GM03348 (cell line): Measurements from ENCODE around the gene DPH1.

Experiments used
- DNase-seq: peaks from one replicate; pipeline ENCODE4 v3.0.0; 2012; ENCODE audit warnings: low spot score

The DPH1 gene

DNA sequence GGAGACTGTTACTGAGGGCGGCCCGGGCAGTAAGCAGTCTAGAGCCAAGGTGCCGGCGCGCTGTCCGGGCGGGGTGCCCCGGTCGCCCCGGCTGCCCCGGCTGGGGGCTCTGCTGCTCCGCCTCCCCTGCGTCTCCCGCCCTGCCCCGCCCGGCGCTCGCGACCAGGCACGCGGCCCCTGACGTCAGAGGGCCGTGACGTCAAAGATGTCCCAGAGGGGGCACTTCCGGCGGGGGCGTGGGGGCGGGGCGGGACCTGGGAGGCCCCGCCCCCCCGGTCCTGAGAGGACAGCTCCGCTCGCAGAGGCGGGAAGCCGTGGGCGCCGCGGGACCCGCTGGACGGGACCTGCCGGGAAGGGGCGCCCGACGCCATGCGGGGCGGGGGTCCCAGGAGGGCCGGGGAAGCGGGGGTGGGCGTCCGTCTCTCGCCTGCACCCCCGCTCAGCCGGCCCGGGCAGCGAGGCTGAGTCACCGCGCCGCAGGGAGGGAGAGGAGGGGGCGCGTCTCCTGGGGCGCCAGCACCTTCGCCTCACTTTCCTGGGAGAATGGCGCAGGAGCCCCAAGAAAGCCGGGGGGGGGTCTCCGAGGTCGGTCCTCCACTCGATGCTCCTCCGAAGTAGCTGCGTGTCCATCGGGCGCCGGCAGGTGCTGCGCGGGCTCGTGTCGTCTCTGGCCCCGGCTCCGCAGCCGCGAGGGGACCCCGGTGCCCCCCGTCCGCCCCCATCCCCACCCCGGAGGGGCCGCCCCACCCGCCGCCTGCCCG is 20.5 kb downstream of the DPH1 start:
- peak; percentile 84 for DNase-seq

DNA sequence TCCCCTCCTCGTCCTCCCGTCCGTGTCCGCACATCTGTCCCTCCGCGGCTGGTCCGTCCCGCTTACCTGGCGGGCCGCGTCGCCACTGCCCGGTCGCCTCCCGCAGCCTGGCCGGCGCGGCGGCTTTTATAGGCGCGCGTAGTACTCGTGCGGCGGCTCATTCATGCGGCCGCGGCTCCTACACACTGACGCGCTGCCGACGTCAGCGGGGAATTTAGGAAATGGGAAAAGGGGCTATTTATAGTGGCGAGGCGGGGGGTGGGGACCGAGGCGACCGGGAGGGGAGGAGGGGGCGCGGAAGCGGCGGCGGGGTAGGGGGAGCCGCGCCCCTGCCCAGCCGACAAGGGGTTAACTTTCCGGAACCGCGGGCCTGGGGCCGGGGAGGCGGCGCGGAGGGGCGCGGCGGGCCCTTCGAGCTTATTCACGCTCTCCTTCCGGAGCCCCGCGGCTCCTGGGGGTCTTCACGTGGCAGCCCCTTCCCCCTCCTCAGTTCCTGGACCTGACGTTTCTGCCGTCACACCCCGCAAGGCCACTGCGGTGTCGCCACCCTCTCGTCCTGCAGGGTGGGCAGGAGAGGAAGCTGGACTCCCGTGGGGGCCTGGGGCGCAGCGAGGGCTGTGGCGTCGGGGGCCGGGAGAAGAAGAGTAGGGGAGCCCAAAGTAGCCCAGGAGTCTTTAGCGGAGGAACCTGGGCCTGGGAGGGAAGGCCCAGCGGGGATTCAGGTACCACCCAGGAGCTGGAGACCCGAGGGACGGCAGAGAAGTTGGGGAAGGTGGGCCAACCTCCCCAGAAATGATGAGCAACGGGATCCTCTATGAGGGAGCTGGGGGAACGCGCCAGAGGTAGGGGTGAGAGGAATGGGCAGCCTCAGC is 21.3 kb downstream of the DPH1 start:
- no peak for DNase-seq

DNA sequence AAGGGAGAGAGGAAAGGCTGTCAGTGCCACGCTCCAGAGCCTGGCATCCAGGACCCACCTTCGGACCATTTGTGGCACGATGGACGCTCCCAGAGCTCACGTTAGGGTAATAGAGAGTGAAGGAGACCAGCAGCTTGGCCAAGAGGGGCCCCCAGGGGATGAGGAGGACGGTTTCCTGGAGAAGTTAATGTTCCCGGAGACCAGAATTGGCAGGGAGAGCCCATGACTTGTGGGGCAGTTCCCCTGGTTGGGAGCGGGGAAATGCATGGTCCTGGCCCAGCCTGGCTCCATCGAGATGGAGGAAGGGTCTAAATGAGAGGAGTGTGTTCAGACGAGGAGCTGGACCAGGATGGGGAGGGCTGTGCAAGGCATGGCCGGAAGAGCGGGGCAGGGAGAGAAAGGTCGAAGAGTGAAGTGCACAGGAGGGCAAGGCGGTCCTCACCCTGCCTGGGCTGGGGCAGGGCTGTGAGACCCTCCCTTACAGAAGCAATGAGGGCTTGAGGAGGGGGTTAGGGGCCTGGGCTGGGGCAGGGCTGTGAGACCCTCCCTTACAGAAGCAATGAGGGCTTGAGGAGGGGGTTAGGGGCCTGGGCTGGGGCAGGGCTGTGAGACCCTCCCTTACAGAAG is 22.1 kb downstream of the DPH1 start:
- no peak for DNase-seq

DNA sequence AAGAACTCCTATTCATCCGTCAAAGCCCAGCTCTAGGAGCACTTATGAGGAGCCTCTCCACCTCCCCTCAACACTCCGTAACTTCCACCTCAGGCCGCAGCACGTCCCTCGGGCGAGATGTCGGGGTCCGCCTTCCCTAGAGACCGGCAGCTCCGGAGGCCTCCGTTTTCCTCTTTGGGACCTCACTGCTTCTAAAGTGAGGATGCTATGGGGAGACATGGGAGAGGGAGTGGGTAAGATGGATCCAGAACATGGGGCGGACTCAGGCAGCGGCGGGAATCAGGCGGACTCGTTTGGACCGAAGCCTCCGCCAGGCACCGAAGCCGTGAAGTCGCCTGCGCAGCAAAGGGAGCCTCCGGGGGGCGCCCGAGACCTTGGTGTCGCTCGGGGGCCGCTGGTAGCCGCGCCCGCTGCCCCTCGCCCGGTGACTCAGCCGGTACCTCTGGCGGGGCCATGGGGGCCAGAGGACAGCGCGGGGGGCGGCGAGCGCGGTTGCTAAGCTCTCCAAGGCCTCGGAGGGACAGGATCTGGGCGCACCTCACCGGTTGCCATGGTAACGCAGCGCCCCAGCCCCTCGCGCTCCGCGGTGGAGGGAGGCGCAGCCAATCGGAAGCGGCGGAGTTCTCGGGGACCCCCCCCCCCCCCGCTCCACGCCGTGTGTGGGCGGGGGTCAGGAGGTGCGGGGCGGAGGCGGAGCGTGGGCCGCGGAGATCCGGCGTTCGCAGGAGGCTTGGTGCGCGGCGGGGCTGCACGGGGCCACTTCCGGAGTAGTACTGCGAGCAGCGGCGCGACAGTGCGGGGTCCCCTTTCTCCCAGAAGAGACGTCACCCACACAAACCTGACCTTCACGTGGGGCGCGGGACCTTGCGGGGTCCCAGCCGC is 23.7 kb downstream of the DPH1 start:
- DNase-seq, result peak; percentile 80

DNA sequence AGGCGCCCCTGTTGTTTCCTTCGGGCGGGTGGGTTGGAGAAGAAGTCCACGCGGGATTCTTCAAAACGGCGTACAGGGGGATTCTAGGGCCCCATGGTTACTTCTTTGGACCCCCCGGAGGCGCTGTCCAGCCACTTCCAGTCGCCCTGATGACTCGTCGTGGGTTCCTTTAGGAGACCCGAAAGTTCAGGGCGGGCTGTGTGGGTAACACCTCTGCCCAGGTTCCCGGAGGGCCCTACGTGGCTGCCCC is 24.2 kb downstream of the DPH1 start:
- DNase-seq, result no peak

DNA sequence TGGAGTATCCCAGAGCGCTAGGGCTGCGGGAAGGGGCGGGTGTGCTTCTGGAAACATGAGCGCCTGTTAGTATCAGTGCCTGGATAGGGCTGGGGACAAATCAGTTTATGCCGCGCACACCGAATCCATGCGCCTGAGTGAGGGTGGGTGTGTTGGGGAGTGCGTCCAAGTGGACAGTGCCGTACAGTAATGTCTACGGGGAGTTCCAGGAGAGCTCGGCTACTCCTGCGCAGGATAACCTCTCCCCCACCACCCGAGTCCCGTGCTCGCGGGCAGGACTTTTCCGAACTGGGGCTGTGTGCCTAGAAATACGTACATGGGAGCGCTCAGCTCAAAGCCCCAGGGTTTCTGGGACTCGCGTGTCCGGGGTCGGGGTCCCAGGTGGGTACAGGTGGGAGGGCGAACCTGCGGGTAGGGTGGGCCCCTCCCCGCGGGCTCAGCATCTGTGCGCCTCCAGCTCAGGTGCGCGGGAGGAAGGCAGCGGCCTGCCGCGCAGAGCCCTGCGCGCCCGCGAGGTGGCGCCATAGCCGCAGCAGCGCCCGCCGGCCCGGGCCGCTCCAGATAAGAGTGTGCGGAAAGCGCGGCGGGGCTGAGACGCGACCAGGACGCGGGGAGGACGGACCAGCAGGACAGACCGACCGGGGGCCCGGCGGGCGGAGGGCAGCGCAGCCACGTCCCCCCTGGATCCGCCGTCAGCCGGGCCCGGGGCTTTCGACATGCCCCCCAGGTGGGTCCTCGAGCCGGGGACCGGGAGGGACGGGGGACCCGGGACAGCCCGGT is 24.7 kb downstream of the DPH1 start, which contains the start of gene HIC1:
HIC1 (plus strand) TSS at position 592 of the 780 bp plus-strand sequence. CDS start 1,588 bp downstream, outside the sequence.
- peak; percentile 87 for DNase-seq

DNA sequence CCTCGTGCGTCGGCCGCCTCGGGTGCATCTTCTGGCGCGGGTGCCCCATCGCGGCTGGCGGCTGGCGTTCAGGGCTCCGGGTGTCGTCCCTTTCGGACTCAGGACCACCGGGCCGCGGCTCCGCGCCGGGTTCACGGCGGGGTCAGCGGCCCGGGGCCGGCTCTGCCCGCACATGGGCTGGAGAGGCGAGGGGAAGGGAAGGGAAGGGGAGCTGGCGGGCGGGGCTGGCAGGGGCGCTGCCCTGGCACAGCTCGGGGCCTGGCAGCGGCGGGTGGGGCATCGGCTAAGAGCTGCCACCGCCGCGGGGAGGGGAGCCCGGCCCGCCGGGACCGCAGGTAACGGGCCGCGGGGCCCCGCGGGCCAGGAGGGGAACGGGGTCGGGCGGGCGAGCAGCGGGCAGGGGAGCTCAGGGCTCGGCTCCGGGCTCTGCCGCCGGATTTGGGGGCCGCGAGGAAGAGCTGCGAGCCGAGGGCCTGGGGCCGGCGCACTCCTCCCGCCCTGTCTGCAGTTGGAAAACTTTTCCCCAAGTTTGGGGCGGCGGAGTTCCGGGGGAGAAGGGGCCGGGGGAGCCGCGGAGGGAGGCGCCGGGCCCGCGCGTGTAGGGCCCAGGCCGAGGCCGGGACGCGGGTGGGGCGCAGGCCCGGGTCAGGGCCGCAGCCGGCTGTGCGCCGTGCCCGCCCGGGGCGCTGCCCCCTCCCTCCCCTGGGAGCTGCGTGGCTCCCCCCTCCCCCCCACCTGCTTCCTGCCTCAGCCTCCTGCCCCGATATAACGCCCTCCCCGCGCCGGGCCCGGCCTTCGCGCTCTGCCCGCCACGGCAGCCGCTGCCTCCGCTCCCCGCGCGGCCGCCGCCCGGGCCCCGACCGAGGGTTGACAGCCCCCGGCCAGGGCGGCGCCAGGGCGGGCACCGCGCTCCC is 25.6 kb downstream of the DPH1 start:
- peak; percentile 83 for DNase-seq

DNA sequence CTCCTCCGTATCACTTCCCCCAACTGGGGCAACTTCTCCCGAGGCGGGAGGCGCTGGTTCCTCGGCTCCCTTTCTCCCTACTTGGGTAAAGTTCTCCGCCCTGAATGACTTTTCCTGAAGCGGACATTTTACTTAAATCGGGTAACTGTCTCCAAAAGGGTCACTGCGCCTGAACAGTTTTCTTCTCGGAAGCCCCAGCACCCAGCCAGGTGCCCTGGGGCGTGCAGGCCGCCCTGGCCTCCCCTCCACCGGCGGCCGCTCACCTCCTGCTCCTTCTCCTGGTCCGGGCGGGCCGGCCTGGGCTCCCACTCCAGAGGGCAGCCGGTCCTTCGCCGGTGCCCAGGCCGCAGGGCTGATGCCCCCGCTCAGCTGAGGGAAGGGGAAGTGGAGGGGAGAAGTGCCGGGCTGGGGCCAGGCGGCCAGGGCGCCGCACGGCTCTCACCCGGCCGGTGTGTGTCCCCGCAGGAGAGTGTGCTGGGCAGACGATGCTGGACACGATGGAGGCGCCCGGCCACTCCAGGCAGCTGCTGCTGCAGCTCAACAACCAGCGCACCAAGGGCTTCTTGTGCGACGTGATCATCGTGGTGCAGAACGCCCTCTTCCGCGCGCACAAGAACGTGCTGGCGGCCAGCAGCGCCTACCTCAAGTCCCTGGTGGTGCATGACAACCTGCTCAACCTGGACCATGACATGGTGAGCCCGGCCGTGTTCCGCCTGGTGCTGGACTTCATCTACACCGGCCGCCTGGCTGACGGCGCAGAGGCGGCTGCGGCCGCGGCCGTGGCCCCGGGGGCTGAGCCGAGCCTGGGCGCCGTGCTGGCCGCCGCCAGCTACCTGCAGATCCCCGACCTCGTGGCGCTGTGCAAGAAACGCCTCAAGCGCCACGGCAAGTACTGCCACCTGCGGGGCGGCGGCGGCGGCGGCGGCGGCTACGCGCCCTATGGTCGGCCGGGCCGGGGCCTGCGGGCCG is 26.5 kb downstream of the DPH1 start:
- DNase-seq, result peak; percentile 48

DNA sequence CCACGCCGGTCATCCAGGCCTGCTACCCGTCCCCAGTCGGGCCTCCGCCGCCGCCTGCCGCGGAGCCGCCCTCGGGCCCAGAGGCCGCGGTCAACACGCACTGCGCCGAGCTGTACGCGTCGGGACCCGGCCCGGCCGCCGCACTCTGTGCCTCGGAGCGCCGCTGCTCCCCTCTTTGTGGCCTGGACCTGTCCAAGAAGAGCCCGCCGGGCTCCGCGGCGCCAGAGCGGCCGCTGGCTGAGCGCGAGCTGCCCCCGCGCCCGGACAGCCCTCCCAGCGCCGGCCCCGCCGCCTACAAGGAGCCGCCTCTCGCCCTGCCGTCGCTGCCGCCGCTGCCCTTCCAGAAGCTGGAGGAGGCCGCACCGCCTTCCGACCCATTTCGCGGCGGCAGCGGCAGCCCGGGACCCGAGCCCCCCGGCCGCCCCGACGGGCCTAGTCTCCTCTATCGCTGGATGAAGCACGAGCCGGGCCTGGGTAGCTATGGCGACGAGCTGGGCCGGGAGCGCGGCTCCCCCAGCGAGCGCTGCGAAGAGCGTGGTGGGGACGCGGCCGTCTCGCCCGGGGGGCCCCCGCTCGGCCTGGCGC is 27.3 kb downstream of the DPH1 start:
- DNase-seq, result no peak

DNA sequence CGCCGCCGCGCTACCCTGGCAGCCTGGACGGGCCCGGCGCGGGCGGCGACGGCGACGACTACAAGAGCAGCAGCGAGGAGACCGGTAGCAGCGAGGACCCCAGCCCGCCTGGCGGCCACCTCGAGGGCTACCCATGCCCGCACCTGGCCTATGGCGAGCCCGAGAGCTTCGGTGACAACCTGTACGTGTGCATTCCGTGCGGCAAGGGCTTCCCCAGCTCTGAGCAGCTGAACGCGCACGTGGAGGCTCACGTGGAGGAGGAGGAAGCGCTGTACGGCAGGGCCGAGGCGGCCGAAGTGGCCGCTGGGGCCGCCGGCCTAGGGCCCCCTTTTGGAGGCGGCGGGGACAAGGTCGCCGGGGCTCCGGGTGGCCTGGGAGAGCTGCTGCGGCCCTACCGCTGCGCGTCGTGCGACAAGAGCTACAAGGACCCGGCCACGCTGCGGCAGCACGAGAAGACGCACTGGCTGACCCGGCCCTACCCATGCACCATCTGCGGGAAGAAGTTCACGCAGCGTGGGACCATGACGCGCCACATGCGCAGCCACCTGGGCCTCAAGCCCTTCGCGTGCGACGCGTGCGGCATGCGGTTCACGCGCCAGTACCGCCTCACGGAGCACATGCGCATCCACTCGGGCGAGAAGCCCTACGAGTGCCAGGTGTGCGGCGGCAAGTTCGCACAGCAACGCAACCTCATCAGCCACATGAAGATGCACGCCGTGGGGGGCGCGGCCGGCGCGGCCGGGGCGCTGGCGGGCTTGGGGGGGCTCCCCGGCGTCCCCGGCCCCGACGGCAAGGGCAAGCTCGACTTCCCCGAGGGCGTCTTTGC is 28.0 kb downstream of the DPH1 start:
- DNase-seq, result no peak

DNA sequence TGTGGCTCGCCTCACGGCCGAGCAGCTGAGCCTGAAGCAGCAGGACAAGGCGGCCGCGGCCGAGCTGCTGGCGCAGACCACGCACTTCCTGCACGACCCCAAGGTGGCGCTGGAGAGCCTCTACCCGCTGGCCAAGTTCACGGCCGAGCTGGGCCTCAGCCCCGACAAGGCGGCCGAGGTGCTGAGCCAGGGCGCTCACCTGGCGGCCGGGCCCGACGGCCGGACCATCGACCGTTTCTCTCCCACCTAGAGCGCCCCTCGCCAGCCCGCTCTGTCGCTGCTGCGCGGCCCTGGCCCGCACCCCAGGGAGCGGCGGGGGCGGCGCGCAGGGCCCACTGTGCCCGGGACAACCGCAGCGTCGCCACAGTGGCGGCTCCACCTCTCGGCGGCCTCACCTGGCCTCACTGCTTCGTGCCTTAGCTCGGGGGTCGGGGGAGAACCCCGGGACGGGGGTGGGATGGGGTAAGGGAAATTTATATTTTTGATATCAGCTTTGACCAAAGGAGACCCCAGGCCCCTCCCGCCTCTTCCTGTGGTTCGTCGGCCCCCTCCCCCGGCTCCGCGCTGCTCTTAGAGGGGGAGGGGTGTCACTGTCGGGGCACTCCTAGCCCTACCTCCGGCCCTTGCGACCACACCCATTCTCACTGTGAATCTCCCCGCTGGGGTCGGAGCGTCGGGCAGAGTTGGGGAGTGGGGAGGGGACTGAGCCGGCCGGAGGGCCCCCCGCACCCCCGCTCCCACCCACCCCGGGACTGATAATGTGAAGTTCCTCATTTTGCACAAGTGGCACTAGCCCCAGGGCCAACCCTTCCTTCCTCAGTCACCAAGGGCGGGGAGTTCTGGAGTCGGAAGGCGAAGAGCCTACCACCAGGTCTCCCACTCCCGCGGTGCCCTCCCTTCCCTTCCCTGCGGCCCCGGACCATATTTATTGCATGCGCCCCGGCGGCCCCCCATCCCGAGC is 28.9 kb downstream of the DPH1 start:
- DNase-seq, result no peak

DNA sequence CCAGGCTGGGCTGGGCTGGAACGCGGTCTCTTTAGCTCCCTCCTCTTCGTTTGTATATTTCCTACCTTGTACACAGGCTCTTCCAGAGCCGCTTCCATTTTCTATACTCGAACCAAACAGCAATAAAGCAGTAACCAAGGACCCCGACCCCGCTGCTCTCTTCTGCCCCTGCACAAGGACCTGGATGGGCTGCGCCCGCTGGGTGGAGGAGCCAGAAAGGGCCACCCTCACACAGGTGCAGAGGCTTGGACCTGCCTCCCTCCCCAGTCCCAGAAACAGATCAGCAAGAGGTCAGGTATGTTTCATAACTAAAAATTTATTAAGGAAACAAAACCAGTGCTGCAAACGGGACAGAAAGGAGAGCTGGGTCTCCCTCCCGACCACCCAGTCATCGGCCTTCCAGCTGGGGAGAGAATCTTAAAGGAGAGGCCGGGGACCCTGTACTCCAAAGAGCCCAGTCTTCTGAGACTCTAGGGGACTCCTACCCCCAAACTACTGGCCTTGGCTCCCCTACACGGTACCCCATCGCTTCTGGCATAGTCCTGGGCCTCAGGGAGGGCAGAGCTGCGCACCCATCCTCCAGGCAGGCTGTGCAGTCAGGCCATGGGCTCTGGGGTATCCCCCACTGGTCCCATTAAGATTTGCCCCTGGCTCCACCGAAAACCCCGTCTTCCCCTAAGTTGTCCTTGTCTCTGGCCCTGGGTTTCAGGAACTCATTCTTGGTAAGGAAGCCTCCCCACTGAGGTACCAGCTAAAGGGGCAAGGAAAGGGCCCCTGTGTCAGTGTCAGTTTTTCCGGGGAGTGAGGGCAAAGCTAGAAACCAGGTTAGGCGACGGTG is 29.8 kb downstream of the DPH1 start:
- no peak for DNase-seq

DNA sequence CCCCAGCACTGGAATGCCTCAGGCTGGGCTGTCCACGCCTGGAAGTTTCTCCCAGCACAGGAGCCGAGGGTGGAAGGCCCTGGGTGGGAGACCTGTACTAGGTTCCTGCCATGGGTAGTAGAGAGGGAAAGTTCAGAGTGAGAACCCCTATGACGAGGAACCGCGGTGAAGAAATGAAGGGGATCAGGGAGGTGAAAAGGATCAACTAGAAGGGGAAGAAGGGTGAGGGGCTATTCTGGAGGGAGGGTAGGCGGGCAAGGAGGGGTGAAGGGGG is 30.4 kb downstream of the DPH1 start:
- no peak for DNase-seq

DNA sequence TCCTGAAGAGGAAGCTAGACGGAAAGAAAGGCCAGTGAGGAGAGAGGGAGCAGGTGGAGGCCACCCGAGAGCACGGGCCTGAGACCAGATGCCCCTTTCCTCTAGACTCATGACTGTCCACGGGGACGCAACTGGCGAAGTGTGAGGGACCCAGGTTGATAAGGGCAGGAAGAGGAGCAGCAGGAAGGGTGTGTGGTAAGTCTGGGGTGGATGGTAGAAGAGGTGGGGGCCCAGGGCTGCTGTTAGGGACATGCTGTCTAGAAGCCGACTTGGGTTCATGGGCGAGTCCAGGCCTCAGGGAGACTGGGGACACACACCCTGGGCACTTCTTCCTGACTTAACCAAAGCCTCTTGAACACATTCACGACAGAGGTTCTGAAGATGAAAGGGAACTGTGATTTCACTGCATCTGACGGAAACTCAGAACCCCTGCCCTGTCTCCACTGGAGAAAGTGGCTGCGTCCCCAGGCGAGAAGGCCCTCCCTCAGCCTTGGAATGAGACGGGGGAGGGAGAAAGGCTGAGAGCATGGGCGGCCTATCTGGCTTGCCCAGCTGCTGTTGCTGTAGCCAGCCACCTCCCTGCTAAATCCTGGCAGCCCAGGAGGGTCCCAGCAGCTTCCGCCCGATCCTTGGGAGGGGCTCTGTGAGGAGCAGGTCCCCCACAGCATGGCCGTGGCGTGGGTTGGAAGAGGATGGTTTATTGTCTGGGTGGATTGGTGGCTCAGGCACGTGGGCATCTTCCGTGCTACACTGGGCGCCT is 30.9 kb downstream of the DPH1 start:
- no peak for DNase-seq

DNA sequence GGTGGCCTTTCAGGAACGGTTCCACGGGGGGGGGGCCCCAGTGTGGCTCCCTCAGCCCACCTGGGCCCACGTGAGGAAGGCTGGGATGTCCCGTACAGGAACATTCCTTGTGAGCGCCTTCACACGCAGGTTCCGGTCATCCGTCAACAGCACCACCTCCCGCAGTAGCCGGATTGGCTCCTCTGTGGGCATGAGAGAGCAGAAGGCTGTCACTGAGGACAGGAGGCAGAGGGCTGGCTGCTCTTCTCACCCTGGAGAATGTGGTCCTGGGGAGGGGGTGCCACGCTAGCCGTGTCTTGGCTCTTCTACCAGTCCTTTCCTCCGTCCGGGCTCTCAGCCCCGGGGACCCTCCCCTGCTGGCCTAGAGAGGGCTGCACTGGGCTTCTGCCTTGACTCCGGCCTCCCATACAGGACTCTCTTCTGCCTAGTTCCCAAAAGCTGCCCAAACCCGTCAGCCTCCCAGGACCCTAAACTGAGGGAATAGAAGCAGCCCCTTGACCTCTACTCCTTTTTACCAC is 31.5 kb downstream of the DPH1 start:
- no peak for DNase-seq
